ENCODE measurements around the gene SH3PXD2A. TPM values are rescaled to one million over a fixed set of nuclear protein-coding genes. Genes with fewer than 3 reads are reported as not detected.
"Not testable (repeated sequence)": the region's sequence is repeated elsewhere in the genome, so short reads cannot be mapped to it uniquely, and the experiment has no call there.

The SH3PXD2A gene
- polyA plus RNA-seq, 3 donors: 26.6 to 29.4 (median 29.3) TPM

DNA sequence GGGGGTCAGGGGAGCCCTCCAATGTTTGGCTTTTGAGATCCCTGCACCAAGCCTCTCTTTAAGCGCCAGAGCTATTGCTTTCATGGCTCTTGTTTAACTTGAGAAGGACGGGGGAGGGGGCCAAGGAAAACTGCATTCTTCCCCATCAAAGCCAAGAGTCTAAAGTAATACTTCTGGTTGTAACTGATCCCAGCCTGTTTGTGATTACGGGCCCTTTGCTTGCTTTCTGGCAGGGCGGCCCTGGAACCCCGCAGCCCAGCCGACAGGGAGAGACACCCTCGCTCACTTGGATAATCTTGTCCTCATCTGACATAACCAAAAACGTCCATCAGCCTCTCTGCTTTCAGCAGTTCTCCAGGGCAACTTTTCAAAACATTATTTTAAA lies 207.1 kb downstream of the SH3PXD2A start:
- DNase-seq: no peak

DNA sequence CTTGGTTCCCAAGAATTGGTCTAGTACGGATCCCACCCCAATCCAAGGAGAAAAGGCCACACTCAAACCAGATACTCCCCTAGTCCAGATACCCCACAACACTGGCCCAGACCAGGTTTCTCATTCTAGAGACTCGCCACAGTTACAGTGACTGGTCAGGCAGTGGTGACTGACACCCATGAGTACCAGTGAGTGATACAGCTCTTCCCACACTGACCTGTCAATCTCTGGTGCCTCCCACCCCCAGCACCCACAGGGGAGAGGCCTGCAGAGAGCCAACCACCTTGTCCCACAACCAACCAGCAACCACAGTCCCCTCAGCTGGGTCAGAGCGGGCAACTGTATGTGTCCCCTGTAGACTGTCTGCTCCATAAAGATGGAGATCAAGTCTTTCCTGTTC lies 209.1 kb downstream of the SH3PXD2A start:
- DNase-seq: no peak

DNA sequence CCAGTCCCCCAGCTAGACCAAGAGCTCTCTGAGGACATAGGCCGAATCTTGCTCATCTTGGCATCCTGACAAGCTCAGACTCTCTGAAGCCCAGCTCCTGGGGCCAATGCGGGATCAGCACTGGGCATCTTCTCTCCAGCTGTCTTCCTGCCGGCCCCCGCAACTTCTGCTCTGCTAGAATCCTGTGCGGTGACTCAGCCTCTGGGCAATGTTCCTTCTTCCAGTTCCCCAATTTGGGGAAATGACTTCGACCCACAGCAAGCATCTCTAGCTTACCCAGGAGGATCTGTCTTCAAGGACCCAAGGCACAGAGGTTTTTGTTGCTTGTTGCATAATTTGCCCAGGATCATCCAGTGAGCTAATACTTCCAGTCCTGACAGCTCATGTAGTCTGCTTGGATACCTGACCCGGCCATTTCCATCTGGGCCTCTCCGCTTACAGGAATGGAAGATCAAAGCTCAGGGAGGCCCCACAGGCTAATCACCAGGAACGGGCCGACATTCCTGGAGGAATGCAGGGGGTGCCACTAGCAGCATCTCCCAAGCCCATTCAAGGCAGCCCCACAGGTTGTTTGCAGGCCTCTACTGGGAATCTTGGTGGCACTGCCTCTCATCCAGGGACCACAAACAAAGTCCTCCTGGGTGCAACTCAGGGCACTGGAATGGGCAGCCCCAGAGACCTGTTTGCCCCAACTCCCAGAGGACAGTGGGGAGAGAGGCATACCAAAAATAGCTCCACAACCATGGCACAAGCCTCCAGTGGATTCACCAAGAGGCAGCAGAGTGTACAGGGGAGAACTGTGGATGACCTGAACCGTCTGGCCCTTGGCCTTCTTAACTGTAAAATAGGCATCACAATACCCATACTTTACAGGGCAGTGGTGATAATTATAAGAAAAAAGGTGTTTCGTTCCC lies 210.0 kb downstream of the SH3PXD2A start:
- no peak for DNase-seq

- DNase-seq: no peak
These were observed 212.0 kb downstream of the SH3PXD2A start for GRCh38 chr10:103643381-103643780.

GRCh38 chr10:103641326-103641725 lies 214.1 kb downstream of the SH3PXD2A start:
- DNase-seq: no peak

- DNase-seq: no peak
These were observed 214.8 kb downstream of the SH3PXD2A start for GRCh38 chr10:103640436-103641181.

GRCh38 chr10:103638948-103639347 lies 216.4 kb downstream of the SH3PXD2A start:
- no peak for DNase-seq

DNA sequence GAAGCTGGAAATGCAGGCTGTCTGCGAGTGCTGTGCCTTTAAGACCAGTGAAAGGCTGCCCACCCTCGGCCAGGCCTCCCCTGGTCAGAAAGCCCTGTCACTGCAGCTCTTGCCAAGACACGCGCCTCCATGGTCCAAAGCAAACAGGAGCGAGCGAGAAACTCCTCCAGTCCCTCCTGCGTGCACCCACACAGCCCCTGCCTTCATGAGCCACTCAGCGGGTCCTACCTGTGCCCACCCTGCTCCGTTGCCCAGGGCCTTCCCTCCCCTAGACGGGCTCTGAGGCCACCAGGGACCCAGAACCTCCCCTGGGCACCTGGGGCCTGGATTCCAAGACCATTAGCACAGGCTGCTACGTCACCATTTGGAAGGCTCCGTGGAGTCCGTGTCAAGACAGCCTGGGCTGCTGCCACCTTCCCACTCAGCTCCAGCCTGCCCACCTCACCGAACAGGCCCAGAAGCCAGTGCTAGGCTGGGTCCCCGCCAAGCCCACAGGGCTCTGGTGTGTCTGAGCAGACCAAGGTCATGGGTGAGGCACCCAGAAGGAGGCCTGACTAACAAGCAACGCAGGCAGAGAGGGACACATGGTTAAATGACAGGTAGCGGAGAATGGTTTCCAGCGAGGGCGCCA lies 217.3 kb downstream of the SH3PXD2A start:
- DNase-seq: no peak

DNA sequence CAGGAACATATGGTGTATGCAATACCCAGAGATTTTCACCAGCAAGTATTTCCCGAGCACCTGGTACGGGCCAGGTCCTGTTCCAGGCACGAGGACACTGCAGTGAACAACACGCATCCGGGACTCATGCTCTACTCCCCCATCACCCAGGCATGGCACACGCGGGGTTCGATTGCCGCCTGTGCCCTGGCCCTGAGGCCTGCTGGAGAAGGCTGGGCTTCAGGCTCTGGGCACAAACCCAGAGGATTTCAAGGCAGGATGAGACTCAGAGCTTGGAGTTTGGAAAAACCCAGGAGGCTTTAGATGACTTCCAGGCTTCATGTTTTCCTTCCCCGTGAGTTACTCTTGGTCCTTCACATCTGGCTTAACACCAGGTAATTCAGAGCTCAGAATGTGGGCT lies 218.4 kb downstream of the SH3PXD2A start:
- no peak for DNase-seq

- no peak for DNase-seq
These were observed 218.9 kb downstream of the SH3PXD2A start for GRCh38 chr10:103636492-103636891.

- no peak for DNase-seq
These were observed 219.8 kb downstream of the SH3PXD2A start for GRCh38 chr10:103635580-103635979.

- DNase-seq: no peak
These were observed 221.5 kb downstream of the SH3PXD2A start for GRCh38 chr10:103633846-103634245.

DNA sequence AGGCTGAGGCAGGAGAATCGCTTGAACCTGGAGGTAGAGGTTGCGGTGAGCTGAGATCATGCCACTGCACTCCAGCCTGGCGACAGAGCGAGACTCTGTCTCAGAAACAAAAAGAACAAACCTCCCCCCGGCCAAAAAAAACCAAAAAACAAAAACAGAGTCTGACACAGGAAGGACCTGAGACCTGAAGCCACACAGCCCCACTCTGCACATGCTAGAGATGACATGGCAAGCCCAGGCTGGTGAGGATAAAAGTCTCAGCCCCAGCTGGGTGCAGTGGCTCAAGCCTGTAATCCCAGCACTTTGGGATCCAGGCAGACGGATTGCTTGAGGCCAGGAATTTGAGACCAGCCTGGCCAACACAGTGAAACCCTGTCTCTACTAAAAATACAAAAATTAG lies 222.5 kb downstream of the SH3PXD2A start:
- not testable (repeated sequence) for DNase-seq

GRCh38 chr10:103632247-103632642 lies 223.1 kb downstream of the SH3PXD2A start:
- no peak for DNase-seq

DNA sequence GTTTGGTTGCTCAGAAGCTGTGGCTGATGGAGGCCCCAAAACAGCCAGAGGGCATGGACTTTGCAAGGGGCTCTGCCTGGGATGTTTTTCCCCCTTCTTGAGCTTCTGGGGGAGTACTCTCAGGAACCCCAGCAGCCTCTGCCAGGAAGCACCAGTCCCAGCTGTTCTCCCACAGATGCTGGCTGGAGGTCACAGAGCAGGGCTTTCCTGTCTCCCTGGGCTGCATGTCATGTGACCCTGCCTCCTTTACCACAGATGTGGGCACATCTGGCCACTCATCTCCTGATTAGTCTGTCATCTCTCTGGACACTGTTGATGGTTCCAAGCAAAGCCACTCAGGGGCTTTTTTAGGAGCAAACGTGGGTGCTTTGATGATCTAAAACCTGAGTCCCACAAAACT lies 225.2 kb downstream of the SH3PXD2A start:
- no peak for DNase-seq

DNA sequence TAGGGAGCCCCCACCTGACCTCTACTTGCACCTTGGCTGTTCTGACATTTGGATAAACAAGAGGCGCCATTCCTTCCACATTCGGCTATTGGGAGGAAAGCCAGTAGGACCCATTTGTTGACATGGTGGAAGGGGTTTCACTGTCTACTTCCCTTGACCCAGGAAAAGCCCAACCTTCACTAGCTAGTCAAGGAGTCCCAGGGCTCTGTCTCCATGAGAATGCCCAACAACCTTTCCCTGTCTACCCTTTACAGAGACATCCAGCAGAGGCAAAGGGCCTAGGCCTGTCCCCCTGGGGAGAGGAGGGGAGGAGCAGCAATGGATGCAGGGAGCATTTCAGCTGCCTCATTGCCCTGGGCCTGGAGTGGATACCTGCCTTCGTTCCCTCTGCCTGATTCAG lies 225.8 kb downstream of the SH3PXD2A start:
- no peak for DNase-seq

GRCh38 chr10:103627893-103628292 lies 227.5 kb downstream of the SH3PXD2A start:
- no peak for DNase-seq

DNA sequence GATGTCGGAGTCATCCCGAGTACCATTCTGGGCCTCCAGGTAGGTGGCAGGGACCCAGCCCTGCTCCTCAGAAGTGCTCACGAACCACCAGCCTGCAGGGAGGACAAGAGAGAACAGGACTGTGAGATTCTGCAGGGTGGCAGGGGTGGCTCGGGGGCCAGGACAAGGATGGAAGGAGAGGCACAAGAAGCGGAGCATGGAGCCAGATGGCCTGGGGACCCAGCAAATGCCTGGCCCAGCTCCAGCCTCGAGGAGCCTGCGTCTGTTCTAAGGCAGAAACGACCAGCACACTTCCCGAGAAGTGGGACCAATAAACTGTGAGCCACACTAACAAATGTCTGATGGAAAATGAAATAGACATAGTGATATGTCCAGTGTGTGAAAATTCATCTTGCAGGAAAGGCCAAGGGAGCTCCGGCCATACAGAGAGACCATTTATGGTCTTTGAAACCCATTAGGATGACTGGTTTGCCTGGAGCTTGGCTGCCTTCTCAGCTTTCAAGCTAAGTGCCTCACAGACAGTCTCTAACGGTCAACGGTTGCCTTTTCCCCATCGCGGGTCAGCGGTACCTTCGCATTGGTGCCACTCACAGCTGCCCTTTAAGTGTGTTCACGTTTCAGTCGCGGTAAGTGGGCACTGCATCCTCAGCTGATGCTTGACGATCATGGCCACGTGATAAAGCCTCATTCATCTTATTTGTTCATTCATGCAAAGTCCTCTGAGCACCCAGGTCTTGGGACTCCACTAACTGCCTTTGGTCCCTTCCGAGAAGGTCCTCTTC lies 228.1 kb downstream of the SH3PXD2A start:
- DNase-seq: no peak

- DNase-seq: no peak
These were observed 229.2 kb downstream of the SH3PXD2A start for GRCh38 chr10:103626178-103626577.

- DNase-seq: no peak
These were observed 232.3 kb downstream of the SH3PXD2A start for GRCh38 chr10:103622935-103623574.

GRCh38 chr10:103622286-103622685 lies 233.1 kb downstream of the SH3PXD2A start:
- no peak for DNase-seq
